ENCODE data around the gene GRIK3.

The GRIK3 gene

DNA sequence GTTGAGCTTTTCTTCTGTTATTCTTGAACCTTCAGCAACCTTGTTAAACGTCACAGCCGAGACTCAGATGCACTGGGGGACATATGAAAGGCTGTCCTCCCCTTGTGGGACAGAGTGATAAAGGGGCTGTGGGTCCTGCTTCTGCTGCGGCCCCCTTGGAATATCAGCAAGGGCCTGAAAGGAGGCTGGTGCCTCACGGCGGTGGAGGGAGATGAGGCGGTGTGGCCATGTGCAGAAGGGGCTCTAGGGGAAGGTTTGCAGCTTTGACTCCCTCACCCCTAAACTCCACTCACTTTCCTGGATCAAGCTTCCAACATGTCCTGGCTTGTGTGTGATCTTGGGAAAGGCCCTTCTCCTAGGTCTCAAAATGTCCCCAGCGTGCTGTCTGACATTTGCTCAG lies 280.9 kb downstream of the GRIK3 start:
- no peak for DNase-seq

DNA sequence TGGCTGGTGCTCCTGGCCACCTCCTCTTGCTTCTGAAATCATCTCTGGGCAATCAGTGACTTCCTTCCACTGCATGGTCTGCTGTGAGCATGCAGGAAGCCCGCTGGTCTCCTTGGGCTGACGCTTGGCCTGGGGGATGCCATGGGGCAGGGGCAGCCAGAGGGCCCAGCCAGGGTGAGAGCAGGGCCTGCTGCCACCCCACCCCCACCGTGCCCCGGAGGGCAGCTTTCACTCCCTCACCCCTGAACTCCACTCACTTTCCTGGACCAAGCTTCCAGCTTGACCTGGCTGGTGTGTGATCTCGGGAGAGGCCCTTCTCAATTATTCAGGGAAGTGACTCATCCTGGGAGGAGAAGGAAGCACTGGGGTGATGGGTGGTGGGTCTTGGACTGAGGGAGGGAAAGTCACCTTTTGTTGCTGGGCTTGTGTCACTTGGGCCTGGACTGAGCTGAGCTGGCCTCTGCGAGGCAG lies 281.4 kb downstream of the GRIK3 start:
- no peak for DNase-seq

DNA sequence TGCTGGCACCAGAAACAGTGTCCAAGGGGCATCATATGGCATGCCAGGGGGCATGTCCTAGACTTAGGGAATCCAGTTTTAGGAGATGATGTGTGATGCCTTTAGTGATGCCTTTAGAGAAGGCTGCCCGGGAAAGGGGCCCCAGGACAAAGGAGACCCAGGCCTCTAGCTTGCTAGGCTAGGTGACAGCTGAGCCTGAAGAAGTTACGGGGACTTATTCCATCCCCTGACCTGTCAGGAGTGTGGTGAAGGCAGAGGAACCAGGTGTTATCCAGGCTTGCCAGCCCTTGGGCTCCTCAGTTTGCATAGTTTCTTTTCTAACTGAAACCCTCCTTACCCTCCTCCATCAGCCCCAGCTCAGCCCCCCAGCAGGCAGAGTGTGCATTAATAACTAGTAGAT lies 281.9 kb downstream of the GRIK3 start:
- DNase-seq: no peak

DNA sequence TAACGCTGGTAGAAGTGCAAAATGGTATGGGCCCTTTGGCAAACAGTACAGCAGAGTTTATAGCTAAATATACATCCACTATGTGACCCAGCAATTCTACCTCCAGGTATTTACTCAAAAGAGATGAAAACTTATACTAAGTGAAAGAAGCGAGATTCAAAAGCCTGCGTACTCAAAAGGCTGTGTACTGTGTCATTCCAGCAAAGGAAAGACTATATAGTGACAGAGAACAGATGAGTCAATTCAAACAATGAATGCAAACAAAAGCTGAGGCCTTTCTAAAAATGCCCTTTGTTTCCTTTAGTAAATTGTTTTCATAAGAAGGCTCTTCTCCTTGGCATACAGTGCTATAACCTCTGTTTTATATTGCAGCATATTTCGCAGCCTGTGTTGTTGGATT lies 282.8 kb downstream of the GRIK3 start:
- no peak for DNase-seq

DNA sequence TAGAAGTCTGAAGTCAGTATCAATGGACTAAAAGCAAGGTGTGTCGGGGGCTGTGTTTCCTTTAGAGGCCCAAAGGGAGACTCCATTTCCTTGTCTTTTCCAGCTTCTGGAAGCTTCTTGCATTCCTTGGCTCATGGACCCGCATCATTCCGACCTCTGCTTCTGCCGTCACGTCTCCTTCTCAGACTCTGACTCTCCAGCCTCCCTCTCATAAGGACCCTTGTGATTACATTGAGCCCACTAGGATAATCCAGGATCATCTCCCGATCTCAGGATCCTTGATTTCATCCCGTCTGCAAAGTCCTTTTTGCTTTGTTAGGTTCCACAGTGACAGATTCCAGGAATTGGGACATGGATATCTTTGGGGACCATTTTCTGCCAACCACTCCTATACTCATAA lies 285.8 kb downstream of the GRIK3 start:
- DNase-seq: no peak

Measured in NCI-H2171 (cell line).